Activated T-helper 1 cell treated with anti-CD3 and anti-CD28 coated beads, Interleukin-2, amount 50 U/mL, for 16 hours (primary cell): ENCODE data around the gene TBC1D3I.
"Not testable (repeated sequence)": the region's sequence is repeated elsewhere in the genome, so short reads cannot be mapped to it uniquely, and the experiment has no call there.

Experiments
- DNase-seq, 2 donors: peaks; one replicate each; pipeline ENCODE4 v3.0.0-alpha.2; 2020; ENCODE audit warnings: low read depth in 1 of 2, low spot score in 1 of 2

Gene TBC1D3I

DNA sequence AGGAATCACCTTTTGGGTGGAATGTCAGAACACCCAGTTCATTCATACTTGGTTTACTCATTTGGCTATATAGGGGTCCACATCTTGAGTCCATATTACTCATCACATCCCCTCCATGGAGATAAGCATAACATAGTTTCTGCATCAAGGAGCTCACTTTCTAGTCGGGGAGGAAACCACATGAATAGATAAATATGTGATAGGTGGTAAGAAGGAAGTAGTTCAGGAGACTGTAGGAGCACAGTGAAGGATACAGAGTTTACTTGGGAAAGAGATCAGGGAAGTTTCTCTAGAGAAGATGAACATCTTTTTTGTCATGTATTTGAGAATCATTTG, 57.9 kb downstream of the TBC1D3I start:
- DNase-seq = not testable (repeated sequence)

- DNase-seq = no peak
Observed at GRCh38 chr17:36205637-36206485, 58.5 kb downstream of the TBC1D3I start.

DNA sequence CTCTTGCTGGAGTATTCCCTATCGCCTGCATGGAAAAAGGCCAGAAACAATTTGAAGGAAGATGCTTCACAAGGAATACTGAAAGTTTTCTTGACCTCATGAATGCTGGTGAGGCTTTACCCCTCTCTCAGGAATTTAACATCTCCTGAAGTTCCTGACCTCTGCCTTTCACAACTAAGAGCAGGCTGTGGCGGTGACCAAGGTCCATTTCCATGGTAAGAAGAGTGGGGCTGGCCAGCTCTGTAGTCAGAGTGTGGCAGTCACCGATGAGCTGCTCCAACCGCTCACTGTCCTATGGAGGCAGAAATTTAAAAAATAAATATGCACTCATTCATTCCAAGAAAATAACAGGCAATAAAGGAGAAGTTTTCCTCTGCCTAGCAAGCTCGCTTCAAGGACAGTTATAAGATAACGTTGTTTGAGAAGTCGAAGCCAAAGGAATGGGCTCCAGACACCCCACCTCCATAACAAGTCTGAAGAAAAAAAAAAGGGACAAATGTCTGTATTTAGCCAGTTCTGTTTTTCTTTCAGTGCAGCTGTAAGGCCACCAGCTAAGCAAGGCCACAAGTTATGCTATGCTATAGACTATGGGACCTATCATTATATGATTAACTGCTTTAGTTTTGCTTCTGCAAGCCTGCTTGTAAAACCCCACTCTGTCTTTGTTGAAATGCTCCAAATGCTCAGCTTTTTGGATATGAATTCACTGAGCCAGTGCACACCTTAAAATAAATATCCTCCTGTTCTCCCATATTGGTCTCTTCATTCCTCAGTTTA, 59.5 kb downstream of the TBC1D3I start:
- no peak for DNase-seq
